Measurements from ENCODE around the gene GLP1R.

Gene GLP1R

GRCh38 chr6:39029156-39030011 is 19.2 kb upstream of the GLP1R start:
- no peak overlapping the region for H3K27ac Mint-ChIP-seq
- no peaks in the 10 kb centered on the region for H3K36me3 Mint-ChIP-seq (ENCODE audit: low read depth)
- no peaks in the 10 kb centered on the region for H3K4me1 Mint-ChIP-seq (ENCODE audit: low read depth)
- DNase-seq: peak; percentile 69
- peaks cover 58% of the 10 kb centered on the region for H3K27me3 Mint-ChIP-seq
- H3K4me3 Mint-ChIP-seq: no peak overlapping the region
- no peaks in the 10 kb centered on the region for H3K9me3 Mint-ChIP-seq

DNA sequence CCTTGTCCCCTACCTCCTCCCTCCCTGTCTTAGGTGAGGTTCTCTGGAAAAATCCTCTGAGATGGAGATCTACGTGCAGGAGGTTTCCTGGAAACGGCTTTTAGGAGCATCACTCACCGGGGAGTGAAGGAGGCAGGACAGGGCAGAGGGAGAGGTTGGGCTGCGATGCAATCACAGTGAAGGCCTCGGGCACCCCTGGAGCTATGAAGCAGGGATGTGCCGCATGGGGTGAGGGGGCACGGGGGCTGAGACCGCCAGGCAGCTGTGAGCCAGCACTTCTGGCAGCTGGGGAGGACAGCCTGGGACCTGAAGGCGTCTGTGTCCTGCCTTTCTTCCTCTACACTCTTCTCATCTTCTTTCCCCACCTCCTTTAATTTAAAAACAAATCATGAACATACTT is 12.9 kb upstream of the GLP1R start:
- H3K27me3 Mint-ChIP-seq: peaks cover 78% of the 10 kb centered on the region
- H3K9me3 Mint-ChIP-seq: no peaks in the 10 kb centered on the region
- H3K27ac Mint-ChIP-seq: no peak overlapping the region
- H3K36me3 Mint-ChIP-seq (ENCODE audit: low read depth): no peaks in the 10 kb centered on the region
- H3K4me3 Mint-ChIP-seq: no peak overlapping the region
- no peak for DNase-seq
- H3K4me1 Mint-ChIP-seq (ENCODE audit: low read depth): peaks cover 6% of the 10 kb centered on the region

DNA sequence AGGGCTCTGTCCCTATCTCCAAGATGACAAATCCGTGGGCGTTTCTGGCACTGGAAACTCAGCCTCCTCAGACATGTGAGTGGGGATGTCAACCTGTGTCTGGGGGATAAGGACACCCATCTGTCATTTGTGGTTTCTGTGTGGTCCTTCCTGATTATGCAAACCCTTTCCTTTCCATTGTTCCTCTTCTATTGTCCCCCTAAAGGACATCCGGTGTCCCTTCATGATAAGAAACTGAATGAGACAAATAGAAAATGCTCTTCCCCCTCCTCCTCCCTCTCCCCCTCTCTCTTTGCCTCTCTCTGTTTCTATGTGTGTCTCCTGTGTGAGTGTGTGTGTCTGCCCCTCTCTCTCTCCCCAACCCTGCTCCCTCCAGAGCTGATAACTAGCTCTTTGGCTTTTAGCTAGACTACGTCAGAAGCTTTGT is 11.5 kb upstream of the GLP1R start:
- Mint-ChIP-seq H3K4me1 (ENCODE audit: low read depth) (peaks cover 6% of the 10 kb centered on the region), H3K27ac (no peak overlapping the region), H3K4me3 (no peak overlapping the region), H3K27me3 (peaks cover 79% of the 10 kb centered on the region), H3K36me3 (ENCODE audit: low read depth) (no peaks in the 10 kb centered on the region), H3K9me3 (no peaks in the 10 kb centered on the region)
- no peak for DNase-seq

- Mint-ChIP-seq H3K9me3 (no peaks in the 10 kb centered on the region), H3K4me3 (no peak overlapping the region), H3K27ac (no peak overlapping the region), H3K36me3 (ENCODE audit: low read depth) (no peaks in the 10 kb centered on the region), H3K27me3 (peaks cover 77% of the 10 kb centered on the region), H3K4me1 (ENCODE audit: low read depth) (peaks cover 6% of the 10 kb centered on the region)
- DNase-seq: no peak
Observed at GRCh38 chr6:39037707-39038106, 10.9 kb upstream of the GLP1R start.

DNA sequence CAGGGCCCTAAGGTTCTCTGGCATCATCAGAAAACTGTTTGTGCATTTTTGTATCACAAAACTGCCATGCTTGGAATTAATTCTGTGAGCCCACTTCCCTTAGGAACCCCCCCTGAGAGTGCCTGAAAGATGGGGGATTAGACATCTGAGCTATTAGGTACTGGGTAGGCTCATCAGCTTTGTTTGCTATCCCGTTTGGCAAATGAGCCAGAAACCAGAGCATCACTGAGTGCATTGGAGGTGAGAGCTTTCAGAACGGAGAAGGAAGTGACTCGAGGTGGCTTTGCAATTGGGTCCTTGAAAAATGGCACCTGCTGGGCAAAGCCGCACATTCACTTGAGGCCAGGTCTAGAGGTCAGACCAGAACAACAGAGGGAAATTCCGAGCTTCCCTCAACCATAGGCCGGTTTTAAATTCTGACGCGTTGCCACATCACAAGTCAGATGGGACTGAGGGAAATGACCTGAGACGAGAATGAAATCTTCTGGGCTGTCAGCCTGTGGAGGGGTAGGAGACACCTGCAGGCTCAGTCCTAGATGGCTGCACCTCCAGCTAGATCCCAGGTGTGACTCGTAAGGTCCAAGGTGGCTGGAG is 8.4 kb upstream of the GLP1R start:
- Mint-ChIP-seq H3K36me3 (ENCODE audit: low read depth) (no peaks in the 10 kb centered on the region), H3K27ac (no peak overlapping the region), H3K4me3 (no peak overlapping the region), H3K27me3 (peaks cover 63% of the 10 kb centered on the region), H3K9me3 (no peaks in the 10 kb centered on the region), H3K4me1 (ENCODE audit: low read depth) (peaks cover 6% of the 10 kb centered on the region)
- DNase-seq: no peak

GRCh38 chr6:39041072-39041471 is 7.5 kb upstream of the GLP1R start:
- Mint-ChIP-seq H3K4me3 (no peak overlapping the region), H3K36me3 (ENCODE audit: low read depth) (no peaks in the 10 kb centered on the region), H3K27me3 (peaks cover 57% of the 10 kb centered on the region), H3K4me1 (ENCODE audit: low read depth) (peaks cover 6% of the 10 kb centered on the region), H3K27ac (no peak overlapping the region), H3K9me3 (no peaks in the 10 kb centered on the region)
- no peak for DNase-seq

DNA sequence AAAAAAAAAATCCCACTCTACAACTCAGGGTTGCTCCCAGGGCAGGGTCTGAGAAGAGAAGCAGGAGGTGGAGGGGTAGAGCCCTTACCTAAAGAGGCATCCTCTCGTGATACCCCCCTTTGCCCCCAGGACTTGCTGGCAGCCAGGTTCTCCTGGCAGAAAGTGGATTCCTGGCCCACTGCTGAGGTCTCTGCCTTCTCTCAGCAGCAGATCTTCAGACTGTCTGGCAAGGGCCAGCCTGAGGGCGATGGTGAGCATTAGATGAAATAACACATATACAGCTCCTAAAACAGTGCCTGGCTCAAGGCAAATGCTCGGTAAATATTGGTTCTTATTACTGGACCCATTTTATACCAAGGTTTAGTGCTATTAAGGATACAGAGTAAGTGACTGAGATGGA is 4.8 kb upstream of the GLP1R start:
- no peak for DNase-seq
- Mint-ChIP-seq H3K27me3 (peaks cover 52% of the 10 kb centered on the region), H3K4me1 (ENCODE audit: low read depth) (peaks cover 2% of the 10 kb centered on the region), H3K27ac (no peak overlapping the region), H3K36me3 (ENCODE audit: low read depth) (no peaks in the 10 kb centered on the region), H3K4me3 (no peak overlapping the region), H3K9me3 (no peaks in the 10 kb centered on the region)

DNA sequence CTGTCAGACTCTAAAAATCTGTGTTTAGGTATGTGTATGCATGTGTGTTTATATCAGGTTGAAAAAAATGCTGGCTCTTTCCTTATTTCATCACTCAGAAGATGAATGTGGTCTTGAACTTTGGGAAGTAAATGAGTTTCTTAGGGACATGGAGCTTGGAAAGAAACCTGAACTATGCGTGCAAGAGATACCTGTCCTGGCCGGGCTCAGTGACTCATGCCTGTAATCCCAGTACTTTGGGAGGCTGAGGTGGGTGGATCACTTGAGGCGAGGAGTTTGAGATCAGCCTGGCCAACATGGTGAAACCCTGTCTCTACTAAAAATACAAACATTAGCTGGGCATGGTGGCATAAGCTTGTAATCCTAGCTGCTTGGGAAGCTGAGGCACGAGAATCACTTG is 4.4 kb upstream of the GLP1R start:
- Mint-ChIP-seq H3K9me3 (no peaks in the 10 kb centered on the region), H3K4me3 (no peak overlapping the region), H3K27me3 (peaks cover 52% of the 10 kb centered on the region), H3K27ac (no peak overlapping the region), H3K36me3 (ENCODE audit: low read depth) (no peaks in the 10 kb centered on the region), H3K4me1 (ENCODE audit: low read depth) (peaks cover 4% of the 10 kb centered on the region)
- DNase-seq: no peak

GRCh38 chr6:39047434-39048327 is 900 bp upstream of the GLP1R start:
- H3K27me3 Mint-ChIP-seq: peaks cover 53% of the 10 kb centered on the region
- peaks cover 31% of the 10 kb centered on the region for H3K4me1 Mint-ChIP-seq (ENCODE audit: low read depth)
- H3K9me3 Mint-ChIP-seq: no peaks in the 10 kb centered on the region
- H3K36me3 Mint-ChIP-seq (ENCODE audit: low read depth): no peaks in the 10 kb centered on the region
- no peak for DNase-seq
- H3K4me3 Mint-ChIP-seq: peak overlapping the region; percentile 33
- H3K27ac Mint-ChIP-seq: no peak overlapping the region

GRCh38 chr6:39049575-39050283 is 1.1 kb downstream of the GLP1R start:
- Mint-ChIP-seq H3K4me3 (peak overlapping the region; percentile 68), H3K9me3 (no peaks in the 10 kb centered on the region), H3K27ac (no peak overlapping the region), H3K27me3 (peaks cover 55% of the 10 kb centered on the region), H3K36me3 (ENCODE audit: low read depth) (no peaks in the 10 kb centered on the region), H3K4me1 (ENCODE audit: low read depth) (peaks cover 31% of the 10 kb centered on the region)
- no peak for DNase-seq

DNA sequence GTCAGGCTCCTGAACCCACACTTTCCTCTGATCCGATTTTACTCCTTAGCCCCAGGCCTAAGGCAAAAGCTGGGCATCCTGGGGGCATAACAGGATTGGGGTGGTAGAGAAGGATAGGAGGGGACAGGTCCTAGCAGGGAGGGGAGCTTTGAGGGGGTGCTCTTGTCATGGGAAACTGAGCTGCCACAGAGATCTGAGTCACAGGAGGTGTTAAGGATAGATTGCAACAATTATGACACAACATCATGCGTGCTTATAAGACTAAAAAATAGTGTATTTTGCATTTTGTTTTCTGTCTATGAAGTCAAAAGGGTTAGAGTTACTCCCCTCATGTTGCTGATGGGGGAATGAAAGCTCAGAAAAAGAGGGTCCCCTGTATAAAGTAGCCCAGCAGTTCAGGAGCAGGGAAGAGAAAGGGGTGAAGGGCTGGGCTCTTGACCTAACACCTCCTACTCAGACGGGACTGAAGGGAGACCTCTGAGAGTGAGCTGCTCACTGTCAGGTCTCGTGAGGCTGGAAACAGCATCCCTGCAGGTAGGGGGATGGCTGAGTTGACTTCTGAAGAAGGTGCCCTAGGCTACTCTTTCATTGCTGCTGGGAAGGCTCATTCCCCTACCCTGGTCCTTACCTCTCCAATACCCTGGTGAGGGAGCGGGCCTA is 2.0 kb downstream of the GLP1R start:
- Mint-ChIP-seq H3K9me3 (no peaks in the 10 kb centered on the region), H3K27me3 (peaks cover 55% of the 10 kb centered on the region), H3K4me3 (no peak overlapping the region)

GRCh38 chr6:39051399-39052122 is 3.0 kb downstream of the GLP1R start:
- Mint-ChIP-seq H3K27ac (no peak overlapping the region), H3K36me3 (ENCODE audit: low read depth) (no peaks in the 10 kb centered on the region), H3K9me3 (no peaks in the 10 kb centered on the region), H3K27me3 (peaks cover 51% of the 10 kb centered on the region), H3K4me3 (no peak overlapping the region), H3K4me1 (ENCODE audit: low read depth) (peaks cover 31% of the 10 kb centered on the region)
- DNase-seq: no peak

More for the DNA sequence above, 2.0 kb downstream of the GLP1R start:
- Mint-ChIP-seq H3K27ac (peak overlapping the region; percentile 49), H3K4me1 (ENCODE audit: low read depth) (peaks cover 31% of the 10 kb centered on the region), H3K36me3 (ENCODE audit: low read depth) (no peaks in the 10 kb centered on the region)
- DNase-seq: no peak

GRCh38 chr6:39053016-39053624 is 4.5 kb downstream of the GLP1R start:
- H3K27ac Mint-ChIP-seq: no peak overlapping the region
- DNase-seq: no peak
- no peaks in the 10 kb centered on the region for H3K9me3 Mint-ChIP-seq
- H3K27me3 Mint-ChIP-seq: peaks cover 38% of the 10 kb centered on the region
- H3K36me3 Mint-ChIP-seq (ENCODE audit: low read depth): no peaks in the 10 kb centered on the region
- peaks cover 29% of the 10 kb centered on the region for H3K4me1 Mint-ChIP-seq (ENCODE audit: low read depth)
- H3K4me3 Mint-ChIP-seq: no peak overlapping the region

All from activated T-cell treated with anti-CD3 and anti-CD28 coated beads, Interleukin-2, amount 50 U/mL, for 24 hours (primary cell).